OCI-LY3 (cell line): ENCODE measurements around the gene HTR7.

Experiments
- H2AFZ ChIP-seq: fragments of 200-600, 300-600 bp; shearing (Covaris generic); 2 replicates; pipeline ENCODE4 v1.6.0; 2014; ENCODE audit warnings: antibody characterized with exemption, low read depth, low read length
- H3K27ac ChIP-seq: fragments of 200-600, 300-600 bp; sonication (generic); 2 replicates; pipeline ENCODE4 v1.5.1; 2014; ENCODE audit warnings: mild to moderate bottlenecking, low read length, moderate library complexity, mixed read lengths
- H3K27me3 ChIP-seq: fragments of 200-600, 300-600 bp; sonication (generic); 2 replicates; pipeline ENCODE4 v1.6.1; 2014; ENCODE audit warnings: low read depth, low read length, mixed read lengths
- H3K36me3 ChIP-seq: fragments of 200-600, 300-600 bp; sonication (generic); replicated peaks from 2 replicates; pipeline ENCODE3; 2014; ENCODE audit warnings: low read depth, low read length, mixed read lengths
- H3K4me1 ChIP-seq: fragments of 300-600, 200-600 bp; sonication (generic); 2 replicates; pipeline ENCODE4 v1.6.1; 2014; ENCODE audit warnings: low read length, mixed read lengths
- H3K4me2 ChIP-seq: fragments of 200-600, 300-600 bp; sonication (generic); 2 replicates; pipeline ENCODE4 v1.6.1; 2014; ENCODE audit warnings: low read length, mixed read lengths
- H3K4me3 ChIP-seq: fragments of 300-600, 200-600 bp; sonication (generic); 2 replicates; pipeline ENCODE4 v1.5.1; 2014; ENCODE audit warnings: antibody characterized with exemption, mild to moderate bottlenecking, low read length, moderate library complexity
- H3K79me2 ChIP-seq: fragments of 300-600, 200-600 bp; shearing (Covaris generic); 2 replicates; pipeline ENCODE4 v1.6.1; 2014; ENCODE audit warnings: mild to moderate bottlenecking, low read length, mixed read lengths
- H3K9ac ChIP-seq: fragments of 300-600, 200-600 bp; shearing (Covaris generic); 2 replicates; pipeline ENCODE4 v1.6.0; 2014; ENCODE audit warnings: mild to moderate bottlenecking, low read length, moderate library complexity
- H3K9me3 ChIP-seq: fragments of 200-600, 300-600 bp; shearing (Covaris generic); 2 replicates; pipeline ENCODE4 v1.6.1; 2014; ENCODE audit warnings: low read length, mixed read lengths; ENCODE audit not compliant: insufficient read depth
- H4K20me1 ChIP-seq: fragments of 200-600, 300-600 bp; sonication (generic); 2 replicates; pipeline ENCODE4 v1.6.1; 2016; ENCODE audit warnings: low read length, mixed read lengths; ENCODE audit not compliant: insufficient read depth
- CTCF ChIP-seq: fragments of 200-600, 300-600 bp; sonication (generic); IDR thresholded peaks from 2 replicates; pipeline ENCODE4 v1.5.1; 2014; ENCODE audit warnings: antibody characterized with exemption, low read length, low read depth
- EZH2phosphoT487 ChIP-seq: fragments of 200-600 bp; shearing (Covaris generic); IDR thresholded peaks from 2 replicates; pipeline ENCODE4 v1.6.1; 2018; ENCODE audit warnings: antibody characterized with exemption, mixed run types, low read depth

Gene HTR7

GRCh38 chr10:90709727-90710126, 148.1 kb downstream of the HTR7 start:
- H2AFZ ChIP-seq: no peak overlapping the region
- no peaks in the 10 kb centered on the region for H3K79me2 ChIP-seq
- H3K4me1 ChIP-seq: no peaks in the 10 kb centered on the region
- TF ChIP-seq EZH2phosphoT487: no peak
- no peak for TF ChIP-seq CTCF
- H3K27ac ChIP-seq: no peak overlapping the region
- no peak overlapping the region for H3K4me3 ChIP-seq
- H3K4me2 ChIP-seq: no peak overlapping the region
- no peaks in the 10 kb centered on the region for H3K9me3 ChIP-seq
- H3K9ac ChIP-seq: no peak overlapping the region
- no peaks in the 10 kb centered on the region for H3K36me3 ChIP-seq
- H3K27me3 ChIP-seq: no peaks in the 10 kb centered on the region
- H4K20me1 ChIP-seq: no peaks in the 10 kb centered on the region

- Histone ChIP-seq H4K20me1 (no peaks in the 10 kb centered on the region), H2AFZ (no peak overlapping the region), H3K79me2 (no peaks in the 10 kb centered on the region), H3K4me3 (no peak overlapping the region), H3K4me2 (no peak overlapping the region), H3K27me3 (no peaks in the 10 kb centered on the region), H3K9ac (no peak overlapping the region), H3K27ac (no peak overlapping the region), H3K36me3 (no peaks in the 10 kb centered on the region), H3K9me3 (no peaks in the 10 kb centered on the region), H3K4me1 (no peaks in the 10 kb centered on the region)
- TF ChIP-seq CTCF (no peak), EZH2phosphoT487 (no peak)
Measured at GRCh38 chr10:90707657-90708056, 150.2 kb downstream of the HTR7 start.

- Histone ChIP-seq H4K20me1 (no peaks in the 10 kb centered on the region), H3K4me3 (no peak overlapping the region)
Measured at GRCh38 chr10:90701428-90701827, 156.4 kb downstream of the HTR7 start.

GRCh38 chr10:90695915-90696676, 161.7 kb downstream of the HTR7 start:
- Histone ChIP-seq H3K9ac (no peak overlapping the region), H3K4me3 (no peak overlapping the region), H3K36me3 (no peaks in the 10 kb centered on the region), H3K4me1 (no peaks in the 10 kb centered on the region), H3K27ac (no peak overlapping the region), H3K79me2 (no peaks in the 10 kb centered on the region), H3K27me3 (no peaks in the 10 kb centered on the region), H3K4me2 (no peak overlapping the region), H3K9me3 (no peaks in the 10 kb centered on the region), H4K20me1 (no peaks in the 10 kb centered on the region), H2AFZ (no peak overlapping the region)
- TF ChIP-seq EZH2phosphoT487 (no peak), CTCF (no peak)

More at GRCh38 chr10:90701428-90701827, 156.4 kb downstream of the HTR7 start:
- Histone ChIP-seq H3K27ac (no peak overlapping the region), H3K36me3 (no peaks in the 10 kb centered on the region), H3K9ac (no peak overlapping the region), H2AFZ (no peak overlapping the region), H3K27me3 (no peaks in the 10 kb centered on the region), H3K4me2 (no peak overlapping the region), H3K4me1 (no peaks in the 10 kb centered on the region), H3K9me3 (no peaks in the 10 kb centered on the region), H3K79me2 (no peaks in the 10 kb centered on the region)
- TF ChIP-seq EZH2phosphoT487: no peak
- no peak for TF ChIP-seq CTCF
